ENCODE results near the gene SYNDIG1. TPM values are rescaled to one million over a fixed set of nuclear protein-coding genes. Genes with fewer than 3 reads are reported as not detected.

The SYNDIG1 gene
- total RNA-seq, 2 experiments from 2014 or later, result not detected

GRCh38 chr20:24630486-24631172 lies 161.2 kb downstream of the SYNDIG1 start:
- no peaks in the 10 kb centered on the region for H3K9me3 Mint-ChIP-seq
- DNase-seq (no peak), ATAC-seq (ENCODE audit: poor library complexity) (no peak)
- no peaks in the 10 kb centered on the region for H3K4me1 ChIP-seq (ENCODE audit: insufficient read depth, low read length)
- H3K36me3 ChIP-seq (ENCODE audit: insufficient read depth, low read length), result no peaks in the 10 kb centered on the region
- no peak overlapping the region for H3K27ac Mint-ChIP-seq
- H3K27me3 ChIP-seq (ENCODE audit: control insufficient read depth in 1 of 2, insufficient read depth in 2 of 2, low read length in 2 of 2), result peaks cover 0 to 3% of the 10 kb centered on the region in 2 experiments
- no peak overlapping the region for H3K4me3 Mint-ChIP-seq
- no peak overlapping the region for H3K27ac ChIP-seq (ENCODE audit: low read depth in 1 of 2, low read length in 2 of 2)
- H3K27me3 Mint-ChIP-seq, result no peaks in the 10 kb centered on the region
- no peaks in the 10 kb centered on the region for H3K36me3 Mint-ChIP-seq (ENCODE audit: low read depth)
- POLR2A ChIA-PET, result no interaction called here
- CTCF ChIA-PET, result no interaction called here
- no peak for TF ChIP-seq CTCF (IDR thresholded peaks at IDR 0.05)
- H3K4me1 Mint-ChIP-seq (ENCODE audit: low read depth), result peaks cover 17% of the 10 kb centered on the region
- H3K9me3 ChIP-seq (ENCODE audit: control insufficient read depth in 1 of 2, insufficient read depth in 1 of 2, low read length in 2 of 2), result no peaks in the 10 kb centered on the region
- intact Hi-C loops (cut with DNase I, micrococcal nuclease), result loop anchor here in 1 of 2 experiments (10.0 kb wide), 1 partner anchor 334 kb away; no protein-coding TSS in a partner anchor
- no peak overlapping the region for H3K4me3 ChIP-seq (ENCODE audit: low read length)

DNA sequence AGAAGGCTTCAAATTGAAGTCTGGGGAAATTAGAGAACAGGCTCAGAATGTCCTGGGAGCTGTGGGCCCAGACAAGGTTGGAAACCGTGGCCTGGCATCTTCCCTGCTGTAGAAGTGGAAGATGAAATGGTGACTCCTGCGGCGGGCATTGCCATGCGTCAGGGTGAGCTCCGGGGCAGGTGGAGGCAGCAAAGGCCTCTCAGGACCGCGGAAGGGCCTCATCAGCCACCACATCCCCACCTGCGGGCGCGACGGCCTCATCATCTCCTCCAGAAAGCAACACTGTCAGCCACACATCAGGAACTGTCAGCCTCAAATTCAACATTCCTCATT lies 161.7 kb downstream of the SYNDIG1 start:
- Histone ChIP-seq H3K9me3 (ENCODE audit: control insufficient read depth in 1 of 2, insufficient read depth in 1 of 2, low read length in 2 of 2) (no peaks in the 10 kb centered on the region), H3K27ac (ENCODE audit: low read depth in 1 of 2, low read length in 2 of 2) (no peak overlapping the region), H3K4me3 (ENCODE audit: low read length) (no peak overlapping the region), H3K36me3 (ENCODE audit: insufficient read depth, low read length) (no peaks in the 10 kb centered on the region), H3K4me1 (ENCODE audit: insufficient read depth, low read length) (no peaks in the 10 kb centered on the region), H3K27me3 (ENCODE audit: control insufficient read depth in 1 of 2, insufficient read depth in 2 of 2, low read length in 2 of 2) (peaks cover 0 to 3% of the 10 kb centered on the region in 2 experiments)
- Mint-ChIP-seq H3K4me3 (no peak overlapping the region), H3K27ac (no peak overlapping the region), H3K9me3 (no peaks in the 10 kb centered on the region), H3K4me1 (ENCODE audit: low read depth) (peaks cover 17% of the 10 kb centered on the region), H3K27me3 (no peaks in the 10 kb centered on the region), H3K36me3 (ENCODE audit: low read depth) (no peaks in the 10 kb centered on the region)
- intact Hi-C loops (cut with DNase I, micrococcal nuclease), result loop anchor here in 1 of 2 experiments (10.0 kb wide), 1 partner anchor 334 kb away; no protein-coding TSS in a partner anchor
- DNase-seq (no peak), ATAC-seq (ENCODE audit: poor library complexity) (no peak)
- ChIA-PET CTCF (no interaction called here), POLR2A (no interaction called here)
- no peak for TF ChIP-seq CTCF (IDR thresholded peaks at IDR 0.05)

DNA sequence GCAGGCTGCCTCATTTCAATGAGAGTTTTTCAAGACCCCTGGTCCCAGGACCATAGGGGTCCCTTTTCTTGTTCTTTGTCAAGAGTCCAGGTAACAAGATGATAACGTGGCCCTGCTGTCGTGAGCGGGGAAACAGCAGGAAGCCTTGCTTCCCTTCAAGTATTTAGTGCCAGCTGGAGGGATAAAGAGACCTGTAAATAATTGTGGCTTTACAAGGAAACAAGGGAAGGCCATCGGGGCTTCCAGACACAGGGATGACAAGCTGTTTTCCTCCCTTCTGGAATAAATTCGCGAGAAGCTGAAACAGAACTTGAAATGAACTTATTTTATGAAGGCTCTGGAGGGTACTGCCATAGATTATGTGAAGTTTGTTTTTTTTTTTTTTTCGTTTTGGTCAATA lies 163.2 kb downstream of the SYNDIG1 start:
- no peaks in the 10 kb centered on the region for H3K27me3 Mint-ChIP-seq
- H3K9me3 Mint-ChIP-seq, result no peaks in the 10 kb centered on the region
- POLR2A ChIA-PET, result no interaction called here
- Histone ChIP-seq H3K36me3 (ENCODE audit: insufficient read depth, low read length) (no peaks in the 10 kb centered on the region), H3K4me1 (ENCODE audit: insufficient read depth, low read length) (no peaks in the 10 kb centered on the region), H3K9me3 (ENCODE audit: control insufficient read depth in 1 of 2, insufficient read depth in 1 of 2, low read length in 2 of 2) (no peaks in the 10 kb centered on the region), H3K27me3 (ENCODE audit: control insufficient read depth in 1 of 2, insufficient read depth in 2 of 2, low read length in 2 of 2) (peaks cover 0 to 5% of the 10 kb centered on the region in 2 experiments), H3K4me3 (ENCODE audit: low read length) (no peak overlapping the region), H3K27ac (ENCODE audit: low read depth in 1 of 2, low read length in 2 of 2) (no peak overlapping the region)
- no peak overlapping the region for H3K27ac Mint-ChIP-seq
- CTCF ChIA-PET, result no interaction called here
- DNase-seq (no peak), ATAC-seq (ENCODE audit: poor library complexity) (no peak)
- H3K4me1 Mint-ChIP-seq (ENCODE audit: low read depth), result peaks cover 17% of the 10 kb centered on the region
- no peak for TF ChIP-seq CTCF (IDR thresholded peaks at IDR 0.05)
- intact Hi-C loops (cut with DNase I, micrococcal nuclease), result loop anchor here in 1 of 2 experiments (10.0 kb wide), 1 partner anchor 332 kb away; no protein-coding TSS in a partner anchor
- H3K4me3 Mint-ChIP-seq, result no peak overlapping the region
- no peaks in the 10 kb centered on the region for H3K36me3 Mint-ChIP-seq (ENCODE audit: low read depth)
